Activated CD4-positive, alpha-beta memory T cell treated with anti-CD3 and anti-CD28 coated beads for 36 hours (primary cell): ENCODE data around the gene HIVEP2. TPM values are rescaled to one million over a fixed set of nuclear protein-coding genes. Genes with fewer than 3 reads are reported as not detected.

ENCODE experiments used
- CTCF ChIA-PET: fragments of 350-600 bp; sonication (Branson Sonifier 250); formaldehyde crosslinking; loops from one replicate; lab custom pipeline; 2021; ENCODE audit warnings: antibody characterized with exemption, inconsistent platforms; lab: Charles Lee
- POLR2A ChIA-PET: fragments of 350-600 bp; sonication (Branson Sonifier 250); formaldehyde crosslinking; loops from one replicate; lab custom pipeline; 2021; ENCODE audit warnings: antibody characterized with exemption; lab: Charles Lee
- DNase-seq: peaks from one replicate; pipeline ENCODE4 v3.0.0-alpha.2; 2020
- H3K27ac Mint-ChIP-seq: one replicate; pipeline ENCODE4 v1.8.0; 2021; ENCODE audit warnings: mixed read lengths
- H3K27me3 Mint-ChIP-seq: one replicate; pipeline ENCODE4 v1.8.0; 2021; ENCODE audit warnings: mixed read lengths
- H3K36me3 Mint-ChIP-seq: one replicate; pipeline ENCODE4 v1.8.0; 2021; ENCODE audit warnings: mixed read lengths
- H3K4me1 Mint-ChIP-seq: one replicate; pipeline ENCODE4 v1.8.0; 2021; ENCODE audit warnings: low read depth, mixed read lengths
- H3K4me3 Mint-ChIP-seq: one replicate; pipeline ENCODE4 v1.8.0; 2021; ENCODE audit warnings: mild to moderate bottlenecking, mixed read lengths
- H3K9me3 Mint-ChIP-seq: one replicate; pipeline ENCODE4 v1.8.0; 2021; ENCODE audit warnings: mixed read lengths
- intact Hi-C: fragments of 100-400 bp; cut with micrococcal nuclease; formaldehyde crosslinking; loops from one replicate; pipeline ENCODE4 v1.15.1; 2023
- total RNA-seq, 2 experiments: library from RNA; stranded (reverse); gene quantifications; one replicate each; pipeline ENCODE4 v1.2.3, GENCODE V29; 2021

Gene HIVEP2
- total RNA-seq, 2 experiments from 2014 or later: 24.3 to 25.1 TPM

DNA sequence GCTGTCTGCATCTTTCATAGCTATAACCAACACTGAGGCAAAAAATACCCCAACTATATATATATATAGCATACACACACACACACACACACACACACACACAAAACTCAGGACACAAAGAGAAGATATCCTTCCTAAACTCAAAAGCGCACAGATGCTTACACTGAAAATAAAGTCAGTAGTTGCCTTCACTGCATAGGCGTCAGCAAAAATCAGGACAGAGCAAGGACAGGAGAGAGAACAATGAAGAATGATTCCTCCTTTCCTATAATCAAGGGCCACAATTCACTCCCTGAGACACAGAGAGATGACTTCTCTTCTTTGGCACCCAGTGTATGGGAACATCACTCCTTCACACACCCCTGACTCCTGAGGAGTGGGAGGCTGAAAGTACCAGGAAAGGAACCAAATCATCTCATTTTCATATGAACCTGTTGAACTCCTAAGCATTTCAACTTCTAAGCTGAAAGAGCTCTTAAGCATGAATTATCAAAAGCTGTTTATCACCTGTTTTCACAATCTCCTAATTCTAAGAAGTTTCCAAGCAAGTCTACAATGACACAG, 141.4 kb downstream of the HIVEP2 start:
- H3K27me3 Mint-ChIP-seq: no peaks in the 10 kb centered on the region
- ChIA-PET CTCF (interaction anchor here (0.7 to 2.0 kb wide), 4 partner anchors 16 to 136 kb away, joined by 3 to 11 read pairs (median 6); no protein-coding TSS in a partner anchor), POLR2A (interaction anchor here (1.4 to 2.8 kb wide), 2 partner anchors 17 to 82 kb away, joined by 6 to 24 read pairs; no protein-coding TSS in a partner anchor)
- peak overlapping the region; percentile 72 for H3K27ac Mint-ChIP-seq
- H3K36me3 Mint-ChIP-seq: peaks cover 19% of the 10 kb centered on the region
- no peak overlapping the region for H3K4me3 Mint-ChIP-seq
- H3K4me1 Mint-ChIP-seq: peaks cover 96% of the 10 kb centered on the region
- intact Hi-C loops: no loop called here
- H3K9me3 Mint-ChIP-seq: no peaks in the 10 kb centered on the region
- no peak for DNase-seq

DNA sequence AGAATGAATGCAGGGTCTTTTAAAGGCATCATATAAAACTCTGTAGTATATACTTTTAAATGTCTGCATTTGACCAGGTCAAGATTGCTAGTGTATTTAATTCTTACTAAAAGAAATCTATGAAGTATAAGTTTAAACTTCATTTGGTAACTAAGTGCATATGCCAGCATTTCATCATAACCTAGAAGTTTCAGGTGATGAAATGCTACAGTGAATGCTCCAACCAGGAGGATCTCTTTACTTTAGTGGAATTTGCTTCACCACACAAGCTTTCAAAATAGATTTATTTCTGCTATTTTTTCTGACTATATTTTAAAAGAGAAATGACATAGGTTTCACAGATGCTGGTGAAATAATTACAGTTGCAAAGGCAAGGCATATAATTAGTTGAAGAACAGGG, 141.9 kb downstream of the HIVEP2 start:
- ChIA-PET POLR2A (interaction anchor here (0.6 to 2.8 kb wide), 5 partner anchors 8 to 142 kb away, joined by 3 to 24 read pairs (median 3); no protein-coding TSS in a partner anchor), CTCF (interaction anchor here (0.6 to 2.0 kb wide), 4 partner anchors 17 to 53 kb away, joined by 3 to 11 read pairs (median 6); no protein-coding TSS in a partner anchor)
- DNase-seq: no peak
- H3K4me1 Mint-ChIP-seq: peaks cover 96% of the 10 kb centered on the region
- H3K27me3 Mint-ChIP-seq: no peaks in the 10 kb centered on the region
- intact Hi-C loops: no loop called here
- peak overlapping the region; percentile 72 for H3K27ac Mint-ChIP-seq
- H3K9me3 Mint-ChIP-seq: no peaks in the 10 kb centered on the region
- peaks cover 17% of the 10 kb centered on the region for H3K36me3 Mint-ChIP-seq
- no peak overlapping the region for H3K4me3 Mint-ChIP-seq

DNA sequence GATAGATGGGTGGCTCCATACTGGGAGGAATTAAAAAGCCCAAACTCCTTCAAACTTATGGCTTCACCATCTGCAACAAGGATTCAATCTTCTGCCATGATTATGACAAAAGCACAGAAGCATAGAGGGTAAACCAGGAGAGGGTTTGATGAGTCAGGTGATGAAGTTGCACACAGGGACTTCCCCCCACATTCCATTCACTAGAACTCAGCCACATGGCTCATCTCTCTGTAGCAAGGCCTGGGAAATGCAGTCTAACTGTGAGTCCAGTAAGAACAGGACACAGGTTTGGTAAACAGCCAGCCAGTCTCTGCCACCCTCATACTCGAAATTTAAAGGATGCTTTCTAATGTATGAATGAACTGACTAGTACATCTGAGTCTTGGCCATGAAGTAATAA, 142.9 kb downstream of the HIVEP2 start:
- H3K4me1 Mint-ChIP-seq: peaks cover 95% of the 10 kb centered on the region
- ChIA-PET CTCF (interaction anchor here (0.6 to 2.0 kb wide), 2 partner anchors 21 to 54 kb away, joined by 4 to 11 read pairs; no protein-coding TSS in a partner anchor), POLR2A (interaction anchor here (0.6 to 2.8 kb wide), 4 partner anchors 9 to 128 kb away, joined by 3 to 24 read pairs (median 3); no protein-coding TSS in a partner anchor)
- peak; percentile 77 for DNase-seq
- H3K4me3 Mint-ChIP-seq: no peak overlapping the region
- no peaks in the 10 kb centered on the region for H3K9me3 Mint-ChIP-seq
- intact Hi-C loops: loop anchor here (1.0 kb wide), 7 partner anchors 9 to 83 kb away; no protein-coding TSS in a partner anchor
- peaks cover 13% of the 10 kb centered on the region for H3K36me3 Mint-ChIP-seq
- H3K27ac Mint-ChIP-seq: peak overlapping the region; percentile 79
- no peaks in the 10 kb centered on the region for H3K27me3 Mint-ChIP-seq

DNA sequence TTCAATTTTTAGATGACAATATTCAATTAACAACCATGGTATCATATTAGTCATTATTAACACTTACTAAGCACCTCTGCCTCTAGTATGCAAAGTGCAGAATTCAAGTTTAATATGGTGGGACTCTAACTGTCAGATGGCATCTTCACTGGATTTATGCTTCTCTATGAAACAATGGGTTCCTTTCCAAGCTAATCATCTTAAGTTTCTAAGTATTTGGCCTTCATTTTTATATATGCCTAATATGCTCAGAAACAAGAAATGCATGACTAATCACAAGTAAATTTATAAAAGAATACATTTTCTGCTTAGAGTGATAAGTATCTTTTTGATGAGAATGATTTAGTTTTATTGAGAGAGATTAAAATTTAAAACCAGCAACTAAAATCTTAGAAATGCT, 144.7 kb downstream of the HIVEP2 start:
- ChIA-PET POLR2A (no interaction called here), CTCF (interaction anchor here (1.3 kb wide), 1 partner anchor 16 kb away, joined by 3 read pairs; no protein-coding TSS in a partner anchor)
- H3K9me3 Mint-ChIP-seq: no peaks in the 10 kb centered on the region
- no peak for DNase-seq
- H3K4me3 Mint-ChIP-seq: no peak overlapping the region
- peaks cover 16% of the 10 kb centered on the region for H3K36me3 Mint-ChIP-seq
- no peak overlapping the region for H3K27ac Mint-ChIP-seq
- H3K27me3 Mint-ChIP-seq: no peaks in the 10 kb centered on the region
- intact Hi-C loops: no loop called here
- H3K4me1 Mint-ChIP-seq: peaks cover 91% of the 10 kb centered on the region

DNA sequence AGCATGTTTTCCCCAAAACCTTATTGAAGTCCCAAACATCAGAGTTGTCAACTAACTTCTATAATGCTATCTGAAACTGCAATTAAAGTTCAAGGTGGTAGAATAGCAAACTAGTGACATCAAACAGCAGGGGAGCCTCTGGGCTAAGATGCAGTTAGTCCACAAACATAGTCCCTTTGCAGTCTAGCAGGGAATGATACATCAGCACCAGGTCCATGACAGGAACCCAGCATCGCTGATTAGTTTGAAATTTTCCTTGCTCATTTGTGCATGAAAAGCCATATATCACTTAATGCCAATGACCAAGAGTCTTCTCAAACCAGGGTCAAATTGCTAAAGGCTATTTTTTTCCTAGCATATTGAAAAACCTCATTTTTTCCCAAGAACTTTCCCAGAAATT, 145.3 kb downstream of the HIVEP2 start:
- CTCF ChIA-PET: interaction anchor here (1.3 kb wide), 1 partner anchor 17 kb away, joined by 3 read pairs; no protein-coding TSS in a partner anchor
- Mint-ChIP-seq H3K9me3 (no peaks in the 10 kb centered on the region), H3K27me3 (no peaks in the 10 kb centered on the region), H3K36me3 (peaks cover 16% of the 10 kb centered on the region), H3K4me1 (peaks cover 87% of the 10 kb centered on the region), H3K27ac (no peak overlapping the region), H3K4me3 (no peak overlapping the region)
- intact Hi-C loops: no loop called here
- DNase-seq: no peak
- POLR2A ChIA-PET: no interaction called here

DNA sequence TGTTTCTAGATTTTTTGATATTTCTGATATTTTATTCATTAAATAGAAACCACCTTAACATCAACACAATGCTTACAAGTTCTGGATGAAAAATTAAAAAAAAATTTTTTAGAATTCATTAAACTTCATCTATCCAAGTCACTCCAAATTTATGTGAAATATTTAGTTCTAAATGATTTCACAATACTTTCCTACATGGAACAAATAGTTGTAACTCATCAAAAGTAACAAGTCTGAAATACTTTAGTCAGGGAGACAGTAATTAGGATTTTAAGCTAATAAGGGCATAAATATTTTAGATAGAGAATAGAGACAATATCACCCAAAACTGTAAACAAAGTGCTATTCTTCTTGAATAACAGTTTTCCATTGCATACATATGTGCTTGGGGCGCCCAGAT, 147.8 kb downstream of the HIVEP2 start:
- no peaks in the 10 kb centered on the region for H3K27me3 Mint-ChIP-seq
- no peaks in the 10 kb centered on the region for H3K9me3 Mint-ChIP-seq
- peaks cover 74% of the 10 kb centered on the region for H3K4me1 Mint-ChIP-seq
- intact Hi-C loops: no loop called here
- H3K36me3 Mint-ChIP-seq: peaks cover 18% of the 10 kb centered on the region
- no peak overlapping the region for H3K27ac Mint-ChIP-seq
- ChIA-PET POLR2A (no interaction called here), CTCF (interaction anchor here (1.2 kb wide), 1 partner anchor 28 kb away, joined by 3 read pairs; no protein-coding TSS in a partner anchor)
- no peak overlapping the region for H3K4me3 Mint-ChIP-seq
- DNase-seq: no peak

DNA sequence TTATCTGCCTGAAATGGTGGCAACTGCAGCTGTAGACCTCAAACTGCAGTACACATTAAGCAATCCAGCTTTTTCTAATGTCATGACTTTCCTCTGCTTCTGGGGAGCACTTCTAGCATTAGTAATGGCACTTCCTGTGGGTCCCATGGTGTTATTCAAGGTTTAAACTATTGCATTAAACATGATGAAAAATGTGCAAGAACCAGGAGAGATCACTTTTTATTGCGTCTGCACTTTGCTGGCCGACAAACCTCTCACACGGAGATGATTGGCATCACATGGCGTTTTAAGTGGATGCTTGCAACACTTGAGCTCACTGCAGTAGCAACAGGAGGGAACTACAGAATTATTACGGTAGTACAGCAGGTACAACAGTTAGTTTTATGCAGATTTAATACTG, 148.4 kb downstream of the HIVEP2 start:
- ChIA-PET POLR2A (interaction anchor here (0.7 to 1.4 kb wide), 2 partner anchors 15 to 23 kb away, joined by 3 to 4 read pairs; no protein-coding TSS in a partner anchor), CTCF (no interaction called here)
- H3K4me3 Mint-ChIP-seq: no peak overlapping the region

DNA sequence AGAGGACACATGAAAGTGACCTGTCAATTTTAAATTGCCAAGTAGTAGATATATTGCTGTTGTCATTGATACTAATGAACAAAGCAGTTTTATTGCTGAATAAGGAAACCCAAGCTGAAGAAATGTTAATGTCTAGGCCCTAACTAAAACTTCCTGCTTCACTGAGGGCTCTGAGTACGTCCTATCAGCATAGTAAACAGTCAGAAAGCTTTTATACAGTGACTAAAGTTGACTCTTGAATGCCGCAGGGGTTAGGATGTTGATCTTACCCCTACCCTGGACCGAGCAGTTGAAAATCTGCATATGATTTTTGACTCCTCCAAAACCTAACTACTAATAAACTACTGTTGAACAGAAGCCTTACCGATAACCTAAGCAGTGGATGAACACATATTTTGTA, 149.0 kb downstream of the HIVEP2 start:
- no peak for DNase-seq
- H3K27me3 Mint-ChIP-seq: no peaks in the 10 kb centered on the region
- intact Hi-C loops: no loop called here
- ChIA-PET CTCF (no interaction called here), POLR2A (interaction anchor here (0.7 to 1.4 kb wide), 2 partner anchors 15 to 24 kb away, joined by 3 to 4 read pairs; no protein-coding TSS in a partner anchor)
- peaks cover 9% of the 10 kb centered on the region for H3K36me3 Mint-ChIP-seq
- no peak overlapping the region for H3K27ac Mint-ChIP-seq
- H3K9me3 Mint-ChIP-seq: no peaks in the 10 kb centered on the region
- H3K4me1 Mint-ChIP-seq: peaks cover 73% of the 10 kb centered on the region
- no peak overlapping the region for H3K4me3 Mint-ChIP-seq

More for the DNA sequence above, 148.4 kb downstream of the HIVEP2 start:
- Mint-ChIP-seq H3K9me3 (no peaks in the 10 kb centered on the region), H3K27ac (no peak overlapping the region), H3K36me3 (peaks cover 13% of the 10 kb centered on the region), H3K4me1 (peaks cover 74% of the 10 kb centered on the region), H3K27me3 (no peaks in the 10 kb centered on the region)
- intact Hi-C loops: no loop called here
- no peak for DNase-seq

DNA sequence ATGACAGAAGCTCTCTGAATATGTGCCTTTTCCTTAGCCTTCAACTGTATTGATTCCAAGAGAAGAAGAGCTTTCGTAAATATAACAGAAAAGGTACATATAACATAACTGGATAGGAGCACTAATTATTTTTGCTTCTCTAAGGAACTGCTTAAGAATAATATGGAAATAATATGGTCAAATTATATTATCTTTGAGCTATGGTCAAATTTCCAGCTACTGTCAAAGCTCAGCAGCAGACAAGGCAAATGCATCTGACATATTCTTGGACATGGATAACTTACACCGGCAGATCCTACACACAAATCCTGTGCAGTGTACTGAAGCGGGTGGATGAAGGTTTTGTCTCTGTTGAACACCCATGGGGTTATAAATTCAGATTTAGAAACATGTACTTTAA, 150.6 kb downstream of the HIVEP2 start:
- ChIA-PET POLR2A (interaction anchor here (1.2 kb wide), 1 partner anchor 21 kb away, joined by 3 read pairs; no protein-coding TSS in a partner anchor), CTCF (interaction anchor here (1.0 to 2.0 kb wide), 2 partner anchors 16 to 102 kb away, joined by 4 to 6 read pairs; no protein-coding TSS in a partner anchor)
- Mint-ChIP-seq H3K27me3 (no peaks in the 10 kb centered on the region), H3K4me3 (no peak overlapping the region), H3K4me1 (peaks cover 66% of the 10 kb centered on the region), H3K36me3 (peaks cover 9% of the 10 kb centered on the region), H3K27ac (no peak overlapping the region), H3K9me3 (no peaks in the 10 kb centered on the region)
- intact Hi-C loops: no loop called here
- DNase-seq: no peak

DNA sequence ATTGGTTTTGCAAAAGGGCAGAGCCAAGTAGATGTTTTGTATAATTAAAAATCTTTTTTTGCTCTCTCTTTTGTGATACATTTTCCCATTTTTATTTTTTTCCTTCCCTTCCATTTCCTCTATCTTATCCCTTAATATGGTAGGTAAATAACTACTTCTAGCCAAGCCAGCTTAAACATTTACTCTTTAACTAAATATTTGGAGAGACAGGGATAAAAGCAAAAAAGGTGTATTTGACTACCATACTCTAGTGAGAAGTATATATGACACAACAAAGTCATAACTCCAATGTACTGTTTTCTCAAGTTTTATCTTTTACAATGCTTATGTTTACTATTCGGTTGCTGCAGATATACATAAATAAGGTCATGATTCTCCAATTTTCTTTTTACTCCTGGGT, 154.7 kb downstream of the HIVEP2 start:
- DNase-seq: no peak
- CTCF ChIA-PET: interaction anchor here (0.7 kb wide), 1 partner anchor 8 kb away, joined by 3 read pairs; no protein-coding TSS in a partner anchor
- H3K4me3 Mint-ChIP-seq: no peak overlapping the region
- peaks cover 15% of the 10 kb centered on the region for H3K36me3 Mint-ChIP-seq
- H3K27me3 Mint-ChIP-seq: no peaks in the 10 kb centered on the region
- no peak overlapping the region for H3K27ac Mint-ChIP-seq
- intact Hi-C loops: no loop called here
- H3K4me1 Mint-ChIP-seq: peaks cover 64% of the 10 kb centered on the region
- H3K9me3 Mint-ChIP-seq: no peaks in the 10 kb centered on the region
- POLR2A ChIA-PET: no interaction called here

DNA sequence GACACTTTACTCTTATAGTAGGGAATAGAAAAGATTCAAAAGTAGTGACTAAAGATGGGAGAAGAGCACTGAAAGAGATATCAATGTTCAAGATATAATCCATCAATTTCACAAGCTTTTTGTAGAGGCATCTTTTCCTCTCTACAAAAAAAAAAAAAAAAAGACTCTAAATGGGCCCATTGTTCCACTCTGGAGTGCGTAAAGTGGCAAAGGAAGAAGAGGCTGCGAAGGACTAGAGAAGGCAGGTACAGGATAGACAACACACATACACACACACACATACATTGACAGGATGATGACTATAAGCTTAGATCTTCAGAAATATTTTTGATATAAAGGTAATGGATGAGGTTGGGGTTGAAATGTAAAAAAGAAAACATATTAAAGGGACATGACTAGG, 157.6 kb downstream of the HIVEP2 start:
- DNase-seq: no peak
- H3K4me3 Mint-ChIP-seq: no peak overlapping the region
- ChIA-PET POLR2A (no interaction called here), CTCF (interaction anchor here (0.6 kb wide), 1 partner anchor 14 kb away, joined by 3 read pairs; no protein-coding TSS in a partner anchor)
- H3K4me1 Mint-ChIP-seq: peaks cover 67% of the 10 kb centered on the region
- intact Hi-C loops: no loop called here
- no peaks in the 10 kb centered on the region for H3K27me3 Mint-ChIP-seq
- no peaks in the 10 kb centered on the region for H3K9me3 Mint-ChIP-seq
- H3K27ac Mint-ChIP-seq: peak overlapping the region; percentile 7
- H3K36me3 Mint-ChIP-seq: peaks cover 13% of the 10 kb centered on the region

DNA sequence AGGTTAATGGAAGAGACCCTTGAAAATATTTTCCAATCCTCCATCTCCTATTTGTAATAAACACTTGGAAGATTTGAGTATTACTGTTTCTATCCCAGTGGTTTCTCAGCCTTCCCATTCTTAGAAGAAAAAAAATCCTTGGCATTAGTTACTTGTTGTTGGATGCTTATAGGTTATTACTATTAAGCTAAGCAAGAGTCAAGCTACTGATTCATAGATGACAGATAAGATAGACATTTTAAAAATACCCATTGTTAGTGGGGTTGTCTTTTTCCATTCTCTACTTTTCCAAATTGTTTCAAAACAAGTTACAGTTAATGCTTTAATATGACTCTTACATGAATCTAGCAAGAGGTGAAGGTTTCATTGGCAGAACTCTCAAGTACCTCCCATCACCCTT, 158.5 kb downstream of the HIVEP2 start:
- Mint-ChIP-seq H3K9me3 (no peaks in the 10 kb centered on the region), H3K36me3 (peaks cover 18% of the 10 kb centered on the region), H3K27me3 (no peaks in the 10 kb centered on the region), H3K27ac (no peak overlapping the region), H3K4me3 (no peak overlapping the region), H3K4me1 (peaks cover 66% of the 10 kb centered on the region)
- POLR2A ChIA-PET: no interaction called here
- CTCF ChIA-PET: interaction anchor here (0.6 kb wide), 1 partner anchor 15 kb away, joined by 3 read pairs; no protein-coding TSS in a partner anchor
- no peak for DNase-seq
- intact Hi-C loops: no loop called here
